ENCODE measurements around the gene BMPR1A. TPM values are rescaled to one million over a fixed set of nuclear protein-coding genes. Genes with fewer than 3 reads are reported as not detected.

BMPR1A gene
- total and polyA plus RNA-seq, 2 of the 4 experiments (the other 2 are of a cell fraction): 15.9 to 93.7 TPM

DNA sequence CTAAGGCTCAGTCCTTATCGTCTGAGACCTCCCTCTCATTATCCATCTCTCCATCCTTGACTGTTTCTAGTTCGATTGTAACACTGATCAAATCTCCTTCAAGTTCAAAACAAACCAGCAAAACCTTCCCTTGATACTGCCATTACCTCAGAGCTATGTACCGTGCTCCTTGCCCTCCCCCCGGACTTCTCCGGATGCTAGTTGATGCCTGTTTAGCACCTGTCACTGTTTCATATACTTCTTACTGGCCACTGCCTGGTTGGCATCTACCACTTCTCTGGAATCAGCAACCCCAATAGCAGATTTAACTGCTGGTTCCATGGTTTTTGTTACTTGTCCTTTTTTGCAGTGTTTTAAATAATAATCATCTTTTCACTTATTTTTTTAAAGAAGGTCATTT, 64.1 kb downstream of the BMPR1A start:
- intact Hi-C loops (cut with micrococcal nuclease): no loop called here
- no peaks in the 10 kb centered on the region for H3K36me3 ChIP-seq (ENCODE audit: control insufficient read depth, insufficient read depth, low read length)
- H3K79me1 ChIP-seq (ENCODE audit: low read depth in 1 of 2, low read length in 2 of 2): peaks cover 39 to 71% of the 10 kb centered on the region in 2 experiments
- H2AK5ac ChIP-seq (ENCODE audit: low read depth, low read length): peak overlapping the region; percentile 46; the same call in 1 of the 2 replicates
- no TSS peak for BruUV-seq (replicated peaks)
- CTCF ChIA-PET: interaction anchor here (1.6 kb wide), 1 partner anchor 14 kb away, joined by 4 read pairs; no protein-coding TSS in a partner anchor
- no peaks in the 10 kb centered on the region for H3K9me3 ChIP-seq (ENCODE audit: control insufficient read depth, insufficient read depth, low read length)
- no peak overlapping the region for H2BK5ac ChIP-seq (ENCODE audit: low read depth, low read length, poor library complexity, severe bottlenecking)
- TF ChIP-seq BHLHE40 (IDR thresholded peaks at IDR 0.05; ENCODE audit: low read depth, low read length) (no peak), CHD1 (IDR thresholded peaks at IDR 0.05; ENCODE audit: low read depth, low read length) (no peak), MAFK (IDR thresholded peaks at IDR 0.05; ENCODE audit: low read depth, low read length) (no peak), RAD21 (IDR thresholded peaks at IDR 0.05; ENCODE audit: low read length) (no peak)
- H3K23ac ChIP-seq (ENCODE audit: low read depth, low read length): 0 out of 2 replicates have a peak overlapping the region, but pooled peaks have one; percentile 26
- H4K91ac ChIP-seq (ENCODE audit: insufficient read depth, low read depth, low read length): no peak overlapping the region
- peaks cover 44% of the 10 kb centered on the region for H4K20me1 ChIP-seq (ENCODE audit: insufficient read depth, low read length)
- no peak overlapping the region for H2BK20ac ChIP-seq (ENCODE audit: low read depth, low read length)
- H3K18ac ChIP-seq (ENCODE audit: low read depth, low read length): no peak overlapping the region
- no peak overlapping the region for H4K5ac ChIP-seq (ENCODE audit: low read depth, low read length)
- DNase-seq (no peak), ATAC-seq (ENCODE audit: low read depth) (no peak)
- H2BK15ac ChIP-seq (ENCODE audit: low read depth, low read length): no peak overlapping the region
- H3K14ac ChIP-seq (replicated peaks; ENCODE audit: low read depth, low read length): no peak overlapping the region
- no peak overlapping the region for H4K8ac ChIP-seq (ENCODE audit: low read depth in 2 of 2, low read length in 2 of 2)
- H3K4me1 ChIP-seq (ENCODE audit: control insufficient read depth, insufficient read depth, low read length): peaks cover 10% of the 10 kb centered on the region
- H3K4me3 ChIP-seq (ENCODE audit: insufficient read depth, low read depth, low read length): no peak overlapping the region
- H3K9ac ChIP-seq (ENCODE audit: low read depth, low read length): no peak overlapping the region
- in situ Hi-C loops (cut with MboI; ENCODE audit: low sequenced_read_pairs): no loop called here
- POLR2A ChIA-PET (ENCODE audit: unreplicated experiment): no interaction called here
- H3K9me1 ChIP-seq (ENCODE audit: insufficient read depth, low read length): peaks cover 18% of the 10 kb centered on the region
- no peak overlapping the region for H2AFZ ChIP-seq (replicated peaks; ENCODE audit: low read length, poor library complexity)
- H3K4ac ChIP-seq (ENCODE audit: low read depth, low read length): no peak overlapping the region
- H2AK9ac ChIP-seq (replicated peaks; ENCODE audit: low read depth, low read length, poor library complexity): no peak overlapping the region
- H3K56ac ChIP-seq (ENCODE audit: extremely low read depth, insufficient read depth, low read length): no peak overlapping the region
- no peak overlapping the region for H3K27ac ChIP-seq (ENCODE audit: insufficient read depth, low read length)
- dilution Hi-C loops (cut with HindIII; ENCODE audit: low sequenced_read_pairs, unreplicated experiment): no loop called here
- no peak overlapping the region for H2BK120ac ChIP-seq (ENCODE audit: low read depth, low read length)
- no peaks in the 10 kb centered on the region for H3K27me3 ChIP-seq (ENCODE audit: control insufficient read depth, insufficient read depth, low read length)
- 97% methylated on average over 4 of the region's 5 CpGs; no CpG with 5 or more reads in 1 of the 2 experiments for WGBS, 2 experiments (ENCODE audit: extremely low coverage in 2 of 2, insufficient read length in 1 of 2)
- no peak overlapping the region for H3K4me2 ChIP-seq (ENCODE audit: low read depth, low read length)
